MM.1S (cell line): ENCODE measurements around the gene C8B.

Experiments
- DNase-seq: peaks from one replicate; pipeline ENCODE4 v3.0.0-alpha.2; 2015
- H2AFZ ChIP-seq: fragments of 300-600 bp; sonication (generic); 2 replicates; pipeline ENCODE4 v1.6.0; 2016; ENCODE audit warnings: antibody characterized with exemption, low read length
- H3F3A ChIP-seq: fragments of 300-600 bp; sonication (generic); 2 replicates; pipeline ENCODE4 v1.6.1; 2016; ENCODE audit warnings: mild to moderate bottlenecking, antibody characterized with exemption, low read length, moderate library complexity, mixed read lengths; ENCODE audit not compliant: insufficient read depth
- H3K27ac ChIP-seq: fragments of 300-600 bp; sonication (generic); 2 replicates; pipeline ENCODE4 v1.5.1; 2016; ENCODE audit warnings: mild to moderate bottlenecking, low read length
- H3K27me3 ChIP-seq: fragments of 300-600 bp; sonication (generic); replicated peaks from 2 replicates; pipeline ENCODE4 v1.6.0; 2016; ENCODE audit warnings: low read length; ENCODE audit not compliant: insufficient read depth
- H3K36me3 ChIP-seq: fragments of 300-600 bp; sonication (generic); replicated peaks from 2 replicates; pipeline ENCODE4 v1.6.1; 2016; ENCODE audit warnings: mild to moderate bottlenecking, low read length, mixed read lengths; ENCODE audit not compliant: insufficient read depth
- H3K4me1 ChIP-seq: fragments of 300-600 bp; sonication (generic); 2 replicates; pipeline ENCODE4 v1.6.1; 2016; ENCODE audit warnings: low read length, mixed read lengths
- H3K4me2 ChIP-seq: fragments of 300-600 bp; sonication (generic); 2 replicates; pipeline ENCODE4 v1.6.0; 2016; ENCODE audit warnings: low read depth, low read length
- H3K4me3 ChIP-seq: fragments of 300-600 bp; sonication (generic); 2 replicates; pipeline ENCODE4 v1.5.1; 2016; ENCODE audit warnings: low read length, mixed read lengths
- H3K79me2 ChIP-seq: fragments of 300-600 bp; sonication (generic); 2 replicates; pipeline ENCODE4 v1.6.1; 2016; ENCODE audit warnings: mixed run types, low read length, mixed read lengths
- H3K9ac ChIP-seq: fragments of 300-600 bp; sonication (generic); 2 replicates; pipeline ENCODE4 v1.6.1; 2016; ENCODE audit warnings: low read length, mixed read lengths
- H3K9me2 ChIP-seq: fragments of 300-600 bp; sonication (generic); replicated peaks from 2 replicates; pipeline ENCODE4 v1.6.1; 2016; ENCODE audit warnings: mild to moderate bottlenecking, low read length, mixed read lengths; ENCODE audit not compliant: insufficient read depth
- H3K9me3 ChIP-seq: fragments of 300-600 bp; sonication (generic); replicated peaks from 2 replicates; pipeline ENCODE4 v1.6.1; 2016; ENCODE audit warnings: mild to moderate bottlenecking, low read length, mixed read lengths; ENCODE audit not compliant: insufficient read depth
- H4K20me1 ChIP-seq: fragments of 300-600 bp; sonication (generic); 2 replicates; pipeline ENCODE4 v1.6.1; 2016; ENCODE audit warnings: mild to moderate bottlenecking, low read length, moderate library complexity, mixed read lengths; ENCODE audit not compliant: insufficient read depth
- EZH2 ChIP-seq: fragments of 300-600 bp; sonication (generic); optimal IDR thresholded peaks from 2 replicates; pipeline ENCODE3; 2017; ENCODE audit warnings: low read depth, mild to moderate bottlenecking, antibody characterized with exemption, low read length, mixed read lengths
- EZH2phosphoT487 ChIP-seq: fragments of 300-600 bp; sonication (generic); IDR thresholded peaks from 2 replicates; pipeline ENCODE4 v1.6.1; 2018; ENCODE audit warnings: antibody characterized with exemption, low read length
- TF ChIP-seq, protein P1 (sequence below): fragments of 300-600 bp; sonication (generic); IDR thresholded peaks from 2 replicates; pipeline ENCODE4 v1.5.1; 2016; ENCODE audit warnings: antibody characterized with exemption, low read length, mixed read lengths

C8B gene

DNA sequence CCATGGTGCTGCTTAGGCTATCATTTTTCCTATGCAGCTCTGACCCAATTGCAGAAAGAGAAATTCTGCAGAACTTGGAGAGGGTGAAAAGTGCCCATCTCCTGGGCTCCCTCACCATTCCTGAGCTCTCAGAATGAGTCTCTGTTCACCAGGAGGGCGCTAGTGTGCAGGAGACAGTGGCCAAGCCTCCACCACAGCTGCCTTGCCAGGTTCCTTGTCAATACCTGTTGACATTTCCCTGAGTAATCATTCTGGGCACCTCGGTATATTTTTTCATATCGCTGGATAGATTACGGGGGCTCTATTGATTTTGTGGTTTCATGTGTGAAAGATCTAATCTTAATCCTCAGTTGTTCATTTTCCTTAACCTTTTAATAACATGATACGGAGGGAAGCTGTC is 13.0 kb upstream of the C8B start:
- TF ChIP-seq, protein P1, sequence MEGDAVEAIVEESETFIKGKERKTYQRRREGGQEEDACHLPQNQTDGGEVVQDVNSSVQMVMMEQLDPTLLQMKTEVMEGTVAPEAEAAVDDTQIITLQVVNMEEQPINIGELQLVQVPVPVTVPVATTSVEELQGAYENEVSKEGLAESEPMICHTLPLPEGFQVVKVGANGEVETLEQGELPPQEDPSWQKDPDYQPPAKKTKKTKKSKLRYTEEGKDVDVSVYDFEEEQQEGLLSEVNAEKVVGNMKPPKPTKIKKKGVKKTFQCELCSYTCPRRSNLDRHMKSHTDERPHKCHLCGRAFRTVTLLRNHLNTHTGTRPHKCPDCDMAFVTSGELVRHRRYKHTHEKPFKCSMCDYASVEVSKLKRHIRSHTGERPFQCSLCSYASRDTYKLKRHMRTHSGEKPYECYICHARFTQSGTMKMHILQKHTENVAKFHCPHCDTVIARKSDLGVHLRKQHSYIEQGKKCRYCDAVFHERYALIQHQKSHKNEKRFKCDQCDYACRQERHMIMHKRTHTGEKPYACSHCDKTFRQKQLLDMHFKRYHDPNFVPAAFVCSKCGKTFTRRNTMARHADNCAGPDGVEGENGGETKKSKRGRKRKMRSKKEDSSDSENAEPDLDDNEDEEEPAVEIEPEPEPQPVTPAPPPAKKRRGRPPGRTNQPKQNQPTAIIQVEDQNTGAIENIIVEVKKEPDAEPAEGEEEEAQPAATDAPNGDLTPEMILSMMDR, result no peak
- TF ChIP-seq EZH2phosphoT487, result no peak
- no peak for TF ChIP-seq EZH2
- Histone ChIP-seq H3K4me3 (no peak overlapping the region), H3F3A (no peaks in the 10 kb centered on the region), H3K4me2 (no peak overlapping the region), H3K79me2 (no peaks in the 10 kb centered on the region), H2AFZ (no peak overlapping the region), H3K27me3 (no peaks in the 10 kb centered on the region), H3K9me3 (no peaks in the 10 kb centered on the region), H3K36me3 (no peaks in the 10 kb centered on the region), H4K20me1 (no peaks in the 10 kb centered on the region), H3K27ac (no peak overlapping the region), H3K9ac (no peak overlapping the region), H3K9me2 (no peaks in the 10 kb centered on the region), H3K4me1 (no peaks in the 10 kb centered on the region)
- DNase-seq, result no peak

DNA sequence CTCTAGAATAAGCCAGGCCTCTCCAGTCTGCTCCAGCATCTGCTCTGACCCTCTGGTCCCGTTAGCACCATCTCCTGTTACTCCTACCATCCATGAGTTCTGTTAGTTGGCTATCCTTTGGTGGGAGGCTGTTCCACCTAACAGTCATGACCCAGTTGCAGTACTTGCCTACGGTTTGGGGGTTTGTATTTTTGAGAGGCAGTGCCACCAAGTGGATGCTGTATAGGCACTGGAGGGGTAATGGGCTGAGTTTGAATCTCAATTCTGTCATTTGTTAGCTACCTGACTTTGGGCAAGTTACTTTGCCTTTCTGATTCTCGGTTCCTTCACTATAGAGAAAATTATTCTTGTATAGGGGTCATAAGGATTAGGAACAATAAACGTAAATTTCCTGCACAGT is 12.1 kb upstream of the C8B start:
- H3K9ac ChIP-seq, result no peak overlapping the region
- no peaks in the 10 kb centered on the region for H4K20me1 ChIP-seq
- H3F3A ChIP-seq, result no peaks in the 10 kb centered on the region
- no peaks in the 10 kb centered on the region for H3K36me3 ChIP-seq
- H3K4me3 ChIP-seq, result no peak overlapping the region
- TF ChIP-seq, protein P1, result no peak
- TF ChIP-seq EZH2 (no peak), EZH2phosphoT487 (no peak)
- H3K4me1 ChIP-seq, result no peaks in the 10 kb centered on the region
- no peak overlapping the region for H3K27ac ChIP-seq
- DNase-seq, result no peak
- no peak overlapping the region for H3K4me2 ChIP-seq
- H3K9me3 ChIP-seq, result no peaks in the 10 kb centered on the region
- H2AFZ ChIP-seq, result no peak overlapping the region
- H3K9me2 ChIP-seq, result no peaks in the 10 kb centered on the region
- no peaks in the 10 kb centered on the region for H3K79me2 ChIP-seq
- H3K27me3 ChIP-seq, result no peaks in the 10 kb centered on the region

DNA sequence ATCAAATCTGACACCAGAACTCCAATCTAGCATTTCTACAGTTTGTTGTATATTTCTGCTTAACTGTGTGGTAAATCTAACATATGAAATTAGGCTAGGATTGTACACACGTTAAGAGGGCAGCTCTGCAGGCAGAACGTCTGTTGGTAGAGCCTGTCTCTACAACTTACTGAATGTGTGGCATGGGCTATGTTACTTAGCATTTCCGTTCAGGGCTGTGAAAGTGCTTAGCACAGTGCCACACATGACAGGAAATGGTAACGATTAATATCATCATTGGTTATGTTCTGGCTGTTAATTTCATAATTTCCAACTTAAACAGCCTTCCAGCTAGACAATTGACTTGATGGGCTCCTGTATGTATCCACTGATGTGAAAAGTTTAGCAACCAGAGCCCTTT is 9.6 kb upstream of the C8B start:
- Histone ChIP-seq H3K4me2 (no peak overlapping the region), H3K36me3 (no peaks in the 10 kb centered on the region), H4K20me1 (no peaks in the 10 kb centered on the region), H2AFZ (no peak overlapping the region), H3F3A (no peaks in the 10 kb centered on the region), H3K27ac (no peak overlapping the region), H3K9ac (no peak overlapping the region), H3K4me3 (no peak overlapping the region), H3K9me2 (no peaks in the 10 kb centered on the region), H3K9me3 (no peaks in the 10 kb centered on the region), H3K27me3 (no peaks in the 10 kb centered on the region), H3K4me1 (no peaks in the 10 kb centered on the region), H3K79me2 (no peaks in the 10 kb centered on the region)
- no peak for TF ChIP-seq EZH2phosphoT487
- TF ChIP-seq, protein P1, result no peak
- TF ChIP-seq EZH2, result no peak
- DNase-seq, result no peak
